GM23338 (cell line): ENCODE data around the gene ADGRD1. TPM values are rescaled to one million over a fixed set of nuclear protein-coding genes. Genes with fewer than 3 reads are reported as not detected.

Source experiments
- ATAC-seq: fragments of 200-7000 bp; cut with Tn5 transposase; 3 replicates; pipeline ENCODE4 v1.9.1; 2020
- DNase-seq: peaks from one replicate; pipeline ENCODE4 v3.0.0-alpha.2; 2015; ENCODE audit warnings: low spot score
- H2AFZ ChIP-seq: fragments of 200-600 bp; sonication (generic); 2 replicates; pipeline ENCODE4 v1.8.0; 2016; ENCODE audit warnings: antibody characterized with exemption, mild to moderate bottlenecking, moderate library complexity
- H3F3A ChIP-seq: fragments of 200-600 bp; sonication (generic); replicated peaks from 2 replicates; pipeline ENCODE4 v1.8.0; 2017; ENCODE audit warnings: antibody characterized with exemption, mixed run types, low read depth
- H3K27ac ChIP-seq: fragments of 200-600 bp; sonication (generic); 2 replicates; pipeline ENCODE4 v1.6.1; 2016; ENCODE audit warnings: low read depth
- H3K27me3 ChIP-seq: fragments of 200-600 bp; sonication (generic); 2 replicates; pipeline ENCODE4 v1.8.0; 2016; ENCODE audit warnings: mild to moderate bottlenecking, mixed run types, moderate library complexity; ENCODE audit not compliant: insufficient read depth
- H3K36me3 ChIP-seq: fragments of 200-600 bp; sonication (generic); 2 replicates; pipeline ENCODE4 v1.8.0; 2016; ENCODE audit warnings: mild to moderate bottlenecking; ENCODE audit not compliant: insufficient read depth
- H3K4me1 ChIP-seq: fragments of 200-600 bp; sonication (generic); 2 replicates; pipeline ENCODE4 v1.8.0; 2016; ENCODE audit warnings: mild to moderate bottlenecking, moderate library complexity; ENCODE audit not compliant: insufficient read depth
- H3K4me2 ChIP-seq: fragments of 200-600 bp; sonication (generic); 2 replicates; pipeline ENCODE4 v1.7.1; 2017; ENCODE audit warnings: mixed run types
- H3K4me3 ChIP-seq: fragments of 200-600 bp; sonication (generic); 2 replicates; pipeline ENCODE4 v1.6.1; 2016; ENCODE audit warnings: mixed run types
- H3K79me2 ChIP-seq: fragments of 200-600 bp; sonication (generic); replicated peaks from 2 replicates; pipeline ENCODE4 v1.8.0; 2017; ENCODE audit warnings: mild to moderate bottlenecking; ENCODE audit not compliant: insufficient read depth
- H3K9me2 ChIP-seq: fragments of 200-600 bp; sonication (generic); 2 replicates; pipeline ENCODE4 v1.8.0; 2017; ENCODE audit not compliant: insufficient read depth
- H4K20me1 ChIP-seq: fragments of 200-600 bp; sonication (generic); replicated peaks from 2 replicates; pipeline ENCODE4 v1.8.0; 2017; ENCODE audit warnings: mild to moderate bottlenecking; ENCODE audit not compliant: insufficient read depth
- H3K27ac Mint-ChIP-seq: 2 replicates; pipeline ENCODE4 v1.8.0; 2020; ENCODE audit warnings: inconsistent platforms, mild to moderate bottlenecking, moderate library complexity, mixed read lengths
- H3K27me3 Mint-ChIP-seq: 3 replicates; pipeline ENCODE4 v1.8.0; 2022; ENCODE audit warnings: low read depth, mild to moderate bottlenecking, moderate library complexity, mixed read lengths, inconsistent platforms; ENCODE audit not compliant: insufficient read depth, poor library complexity
- H3K36me3 Mint-ChIP-seq: 3 replicates; pipeline ENCODE4 v1.8.0; 2021; ENCODE audit warnings: low read depth, mild to moderate bottlenecking, inconsistent platforms, moderate library complexity, mixed read lengths
- H3K4me1 Mint-ChIP-seq: 3 replicates; pipeline ENCODE4 v1.8.0; 2020; ENCODE audit warnings: mild to moderate bottlenecking, inconsistent platforms, mixed read lengths
- H3K4me3 Mint-ChIP-seq: 3 replicates; pipeline ENCODE4 v1.8.0; 2021; ENCODE audit warnings: moderate library complexity, mild to moderate bottlenecking, inconsistent platforms, mixed read lengths
- H3K9me3 Mint-ChIP-seq: 3 replicates; pipeline ENCODE4 v1.8.0; 2020; ENCODE audit warnings: moderate library complexity, mild to moderate bottlenecking, inconsistent platforms, mixed read lengths
- CREB1 ChIP-seq: fragments of 250-450 bp; sonication (Bioruptor Pico); IDR thresholded peaks from 2 replicates; pipeline ENCODE4 v1.5.0; 2020; ENCODE audit warnings: low read depth, mild to moderate bottlenecking, moderate library complexity
- CTCF ChIP-seq, 2 experiments: fragments of 200-600 bp in 1 of 2; sonication (generic) in 1 of 2; conservative IDR thresholded peaks; 2 replicates each; pipeline versions ENCODE4 v1.5.1 to v1.6.1; 2016 to 2017; ENCODE audit warnings: antibody characterized with exemption in 2 of 2, low read depth in 2 of 2, mild to moderate bottlenecking in 2 of 2, moderate library complexity in 1 of 2
- ETS1 ChIP-seq: IDR thresholded peaks from 2 replicates; pipeline ENCODE4 v1.6.1; 2016; ENCODE audit warnings: antibody characterized with exemption
- EZH2 ChIP-seq: fragments of 200-600 bp; sonication (generic); IDR thresholded peaks from one replicate; pipeline ENCODE4 v1.8.0; 2017; ENCODE audit warnings: antibody characterized with exemption, mild to moderate bottlenecking, low read depth; ENCODE audit not compliant: unreplicated experiment
- EZH2phosphoT487 ChIP-seq: fragments of 200-600 bp; sonication (generic); IDR thresholded peaks from one replicate; pipeline ENCODE4 v1.8.1; 2018; ENCODE audit warnings: antibody characterized with exemption; ENCODE audit not compliant: unreplicated experiment
- JUNB ChIP-seq: IDR thresholded peaks from one replicate; pipeline ENCODE4 v1.6.1; 2016; ENCODE audit warnings: antibody characterized with exemption; ENCODE audit not compliant: unreplicated experiment
- NANOG ChIP-seq: IDR thresholded peaks from 2 replicates; pipeline ENCODE4 v1.6.1; 2016; ENCODE audit warnings: antibody characterized with exemption, borderline replicate concordance
- POLR2AphosphoS5 ChIP-seq: IDR thresholded peaks from 2 replicates; pipeline ENCODE4 v1.6.1; 2016; ENCODE audit warnings: antibody characterized with exemption, low read depth
- REST ChIP-seq: IDR thresholded peaks from one replicate; pipeline ENCODE4 v1.6.1; 2018; ENCODE audit warnings: antibody characterized with exemption; ENCODE audit not compliant: unreplicated experiment
- STAT1 ChIP-seq: IDR thresholded peaks from one replicate; pipeline ENCODE4 v1.6.1; 2016; ENCODE audit warnings: antibody characterized with exemption; ENCODE audit not compliant: unreplicated experiment
- ZNF114 ChIP-seq: fragments of 250-450 bp; sonication (Bioruptor Pico); IDR thresholded peaks from 2 replicates; pipeline ENCODE4 v1.5.0; 2020; ENCODE audit warnings: mild to moderate bottlenecking, moderate library complexity
- ZNF331 ChIP-seq: fragments of 250-450 bp; sonication (Bioruptor Pico); IDR thresholded peaks from 2 replicates; pipeline ENCODE4 v1.5.0; 2020; ENCODE audit warnings: low read depth, mild to moderate bottlenecking, moderate library complexity
- ZNF462 ChIP-seq: fragments of 250-450 bp; sonication (Bioruptor Pico); IDR thresholded peaks from 2 replicates; pipeline ENCODE4 v1.5.0; 2020; ENCODE audit warnings: mild to moderate bottlenecking, moderate library complexity
- polyA plus RNA-seq: library from polyadenylated mRNA; unstranded; fragments of >200 nt; fragmentation: Nextera tagmentation; extraction: Ambion mirVana; gene quantifications from 2 replicates; pipeline ENCODE4 v1.2.1, GENCODE V29; 2016
- total RNA-seq: library from RNA; depleted of rRNA; stranded (reverse); fragments of >200 nt; shearing (Covaris generic); gene quantifications from 2 replicates; pipeline ENCODE4 v1.2.3, GENCODE V29; 2014

The ADGRD1 gene
- total and polyA plus RNA-seq, 2 experiments from 2014 or later = 1.4 TPM; not detected in 1

GRCh38 chr12:130956009-130956408, 2.3 kb downstream of the ADGRD1 start:
- Mint-ChIP-seq H3K9me3 (no peaks in the 10 kb centered on the region), H3K4me1 (peaks cover 30% of the 10 kb centered on the region), H3K4me3 (no peak overlapping the region), H3K27me3 (peaks cover 7% of the 10 kb centered on the region), H3K27ac (no peak overlapping the region), H3K36me3 (no peaks in the 10 kb centered on the region)
- H3F3A ChIP-seq = peaks cover 9% of the 10 kb centered on the region
- no peaks in the 10 kb centered on the region for H4K20me1 ChIP-seq
- DNase-seq (no peak), ATAC-seq (no peak)
- no peaks in the 10 kb centered on the region for H3K79me2 ChIP-seq
- H3K4me1 ChIP-seq = peaks cover 16% of the 10 kb centered on the region
- H2AFZ ChIP-seq = no peak overlapping the region
- H3K36me3 ChIP-seq = no peaks in the 10 kb centered on the region
- TF ChIP-seq ZNF462 (no peak), ZNF331 (CRISPR knock-in tag) (no peak), CREB1 (CRISPR knock-in tag) (no peak), ZNF114 (CRISPR knock-in tag) (no peak), NANOG (no peak), POLR2AphosphoS5 (no peak), ETS1 (no peak), CTCF (conservative IDR thresholded peaks at IDR 0.05; ENCODE audit: low read depth in 2 of 2) (no peak), REST (no peak), EZH2phosphoT487 (no peak), STAT1 (no peak), EZH2 (no peak), JUNB (no peak)
- no peak overlapping the region for H3K27ac ChIP-seq
- H3K4me2 ChIP-seq = no peak overlapping the region
- no peak overlapping the region for H3K4me3 ChIP-seq
- H3K9me2 ChIP-seq = peaks cover 4% of the 10 kb centered on the region; the same call in 1 of the 2 replicates
- no peaks in the 10 kb centered on the region for H3K27me3 ChIP-seq
